PC-9 (cell line): ENCODE data around the gene ERGIC1. TPM values are rescaled to one million over a fixed set of nuclear protein-coding genes. Genes with fewer than 3 reads are reported as not detected.

Experiments
- BruUV-seq: library from RNA; stranded (reverse); fragments of 400-500 nt; replicated peaks from 2 replicates; lab custom pipeline; 2021; lab: Mats Ljungman, UMichigan
- CTCF ChIA-PET: fragments of 300-600 bp; sonication (Branson Sonifier 250); formaldehyde crosslinking; loops from one replicate; lab custom pipeline; 2022; ENCODE audit warnings: antibody characterized with exemption; lab: Charles Lee
- POLR2A ChIA-PET: fragments of 300-600 bp; sonication (Branson Sonifier 250); formaldehyde crosslinking; loops from one replicate; lab custom pipeline; 2022; ENCODE audit warnings: antibody characterized with exemption; ENCODE audit not compliant: unreplicated experiment; lab: Charles Lee
- DNase-seq, 2 experiments: peaks; one replicate each; pipeline versions ENCODE4 v3.0.0 to v3.0.0-alpha.2; 2015 to 2022; ENCODE audit warnings: mixed read lengths in 1 of 2
- H2AFZ ChIP-seq: fragments of 200-600 bp; sonication (generic); 2 replicates; pipeline ENCODE4 v1.8.1; 2017; ENCODE audit warnings: antibody characterized with exemption
- H3F3A ChIP-seq: fragments of 200-600 bp; sonication (generic); 2 replicates; pipeline ENCODE4 v1.8.1; 2017; ENCODE audit warnings: antibody characterized with exemption, mild to moderate bottlenecking, low read depth; ENCODE audit not compliant: insufficient read depth
- H3K27ac ChIP-seq: fragments of 200-600 bp; sonication (generic); 2 replicates; pipeline ENCODE4 v1.6.1; 2016; ENCODE audit warnings: mixed run types
- H3K27me3 ChIP-seq: fragments of 200-600 bp; sonication (generic); 2 replicates; pipeline ENCODE4 v1.6.1; 2016; ENCODE audit warnings: low read depth, mixed run types; ENCODE audit not compliant: insufficient read depth
- H3K36me3 ChIP-seq: fragments of 200-600 bp; sonication (generic); 2 replicates; pipeline ENCODE4 v1.6.1; 2016; ENCODE audit warnings: low read depth, mixed run types
- H3K4me1 ChIP-seq: fragments of 200-600 bp; sonication (generic); replicated peaks from 2 replicates; pipeline ENCODE4 v1.6.1; 2016; ENCODE audit warnings: mixed run types; ENCODE audit not compliant: insufficient read depth
- H3K4me2 ChIP-seq: fragments of 200-600 bp; sonication (generic); 2 replicates; pipeline ENCODE4 v1.6.1; 2017; ENCODE audit warnings: mixed run types
- H3K4me3 ChIP-seq: fragments of 200-600 bp; sonication (generic); 2 replicates; pipeline ENCODE4 v1.6.1; 2016; ENCODE audit warnings: mixed run types
- H3K79me2 ChIP-seq: fragments of 200-600 bp; sonication (generic); 2 replicates; pipeline ENCODE4 v1.6.1; 2017; ENCODE audit warnings: low read depth, mixed run types
- H3K9me2 ChIP-seq: fragments of 200-600 bp; sonication (generic); 2 replicates; pipeline ENCODE4 v1.8.1; 2017; ENCODE audit warnings: mild to moderate bottlenecking; ENCODE audit not compliant: insufficient read depth
- H3K9me3 ChIP-seq: fragments of 200-600 bp; sonication (generic); 2 replicates; pipeline ENCODE4 v1.8.1; 2016; ENCODE audit warnings: low read depth; ENCODE audit not compliant: insufficient read depth
- H4K20me1 ChIP-seq: fragments of 200-600 bp; sonication (generic); 2 replicates; pipeline ENCODE4 v1.8.1; 2017; ENCODE audit not compliant: insufficient read depth
- CTCF ChIP-seq: fragments of 200-600 bp; sonication (generic); conservative IDR thresholded peaks from 2 replicates; pipeline ENCODE4 v1.6.1; 2017; ENCODE audit warnings: mixed run types, antibody characterized with exemption, mild to moderate bottlenecking, moderate library complexity
- EZH2 ChIP-seq: fragments of 200-600 bp; sonication (generic); IDR thresholded peaks from 2 replicates; pipeline ENCODE4 v1.8.0; 2017; ENCODE audit warnings: antibody characterized with exemption, low read depth
- intact Hi-C: fragments of 100-400 bp; cut with micrococcal nuclease; formaldehyde crosslinking; loops from one replicate; pipeline ENCODE4 v1.10.0; 2022; ENCODE audit not compliant: unreplicated experiment
- total RNA-seq: library from RNA; stranded (reverse); gene quantifications from 2 replicates; pipeline ENCODE4 v1.2.3, GENCODE V29; 2021

ERGIC1 gene
- total RNA-seq, 1 experiment from 2014 or later = 159 TPM

DNA sequence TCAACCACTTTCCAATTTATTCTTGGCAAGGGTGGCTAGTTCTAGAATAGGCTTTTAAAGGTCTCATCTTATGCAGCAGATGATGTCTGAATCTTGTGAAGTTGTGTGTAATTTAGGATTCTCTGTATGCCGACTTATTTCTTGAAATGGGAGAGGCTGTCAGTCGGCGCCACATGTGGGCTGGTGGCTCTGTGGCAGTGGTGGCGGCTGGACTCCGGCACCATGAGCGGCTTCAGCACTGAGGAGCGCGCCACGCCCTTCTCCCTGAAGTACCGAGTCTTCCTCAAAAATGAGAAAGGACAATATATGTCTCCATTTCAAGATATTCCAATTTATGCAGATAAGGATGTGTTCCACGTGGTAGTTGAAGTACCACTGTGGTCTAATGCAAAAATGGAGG, 141.2 kb downstream of the ERGIC1 start:
- H3K36me3 ChIP-seq = no peaks in the 10 kb centered on the region
- no peaks in the 10 kb centered on the region for H3K27me3 ChIP-seq
- ChIA-PET CTCF (interaction anchor here (0.6 kb wide), 1 partner anchor 39 kb away, joined by 5 read pairs; no protein-coding TSS in a partner anchor), POLR2A (no interaction called here)
- BruUV-seq = no TSS peak
- intact Hi-C loops = loop anchor here (5.0 to 10.0 kb wide), 2 partner anchors 258 to 1000 kb away; no protein-coding TSS in a partner anchor
- no peaks in the 10 kb centered on the region for H3K9me3 ChIP-seq
- no peaks in the 10 kb centered on the region for H4K20me1 ChIP-seq
- no peak overlapping the region for H2AFZ ChIP-seq
- H3K4me1 ChIP-seq = no peaks in the 10 kb centered on the region
- H3K9me2 ChIP-seq = no peaks in the 10 kb centered on the region
- H3K4me3 ChIP-seq = no peak overlapping the region
- no peak overlapping the region for H3K4me2 ChIP-seq
- no peak overlapping the region for H3K27ac ChIP-seq
- DNase-seq = no peak
- no peaks in the 10 kb centered on the region for H3K79me2 ChIP-seq
- no peaks in the 10 kb centered on the region for H3F3A ChIP-seq
- TF ChIP-seq CTCF (no peak), EZH2 (no peak)

- no peaks in the 10 kb centered on the region for H3K9me3 ChIP-seq
Measured at GRCh38 chr5:172979778-172980177, 145.7 kb downstream of the ERGIC1 start.

GRCh38 chr5:172981931-172982330, 147.9 kb downstream of the ERGIC1 start:
- Histone ChIP-seq H3K9me2 (no peaks in the 10 kb centered on the region), H3K9me3 (no peaks in the 10 kb centered on the region), H3F3A (peaks cover 23% of the 10 kb centered on the region), H3K27ac (no peak overlapping the region), H3K4me3 (no peak overlapping the region), H2AFZ (no peak overlapping the region), H3K79me2 (peaks cover 31% of the 10 kb centered on the region), H3K4me2 (no peak overlapping the region), H3K27me3 (no peaks in the 10 kb centered on the region), H3K36me3 (0 out of 2 replicates have a peak, but pooled peaks cover 7% of the 10 kb centered on the region), H3K4me1 (peaks cover 13% of the 10 kb centered on the region; the same call in 1 of the 2 replicates), H4K20me1 (no peaks in the 10 kb centered on the region; the same call in 1 of the 2 replicates)
- DNase-seq = no peak
- CTCF ChIA-PET = interaction anchor here (0.6 to 0.7 kb wide), 2 partner anchors 992 to 1438 kb away, joined by 5 to 8 read pairs; no protein-coding TSS in a partner anchor
- POLR2A ChIA-PET = no interaction called here
- BruUV-seq = no TSS peak
- TF ChIP-seq CTCF (no peak), EZH2 (no peak)
- intact Hi-C loops = loop anchor here (5.0 kb wide), 3 partner anchors 345 to 635 kb away; partner anchors contain the start of genes BOD1 and STC2

More at GRCh38 chr5:172979778-172980177, 145.7 kb downstream of the ERGIC1 start:
- Histone ChIP-seq H4K20me1 (no peaks in the 10 kb centered on the region), H3K4me2 (no peak overlapping the region), H3K4me3 (no peak overlapping the region), H3K9me2 (no peaks in the 10 kb centered on the region), H3K36me3 (no peaks in the 10 kb centered on the region), H3K27ac (no peak overlapping the region), H2AFZ (no peak overlapping the region), H3K27me3 (no peaks in the 10 kb centered on the region), H3K4me1 (no peaks in the 10 kb centered on the region), H3K79me2 (peaks cover 10% of the 10 kb centered on the region; the same call in 1 of the 2 replicates), H3F3A (peaks cover 21% of the 10 kb centered on the region)
- intact Hi-C loops = loop anchor here (5.0 to 10.0 kb wide), 5 partner anchors 262 to 995 kb away; partner anchors contain the start of genes BOD1 and STC2
- POLR2A ChIA-PET = no interaction called here
- no TSS peak for BruUV-seq
- no peak for TF ChIP-seq EZH2
- no peak for DNase-seq
- CTCF ChIA-PET = interaction anchor here (0.6 to 0.7 kb wide), 2 partner anchors 52 to 168 kb away, joined by 3 read pairs; no protein-coding TSS in a partner anchor
